Skin of body (tissue), 2 donors: Measurements from ENCODE around the gene MSH3. TPM values are rescaled to one million over a fixed set of nuclear protein-coding genes. Genes with fewer than 3 reads are reported as not detected.
"Not testable (repeated sequence)": the region's sequence is repeated elsewhere in the genome, so short reads cannot be mapped to it uniquely, and the experiment has no call there.

Experiments
- DNase-seq: peaks from one replicate; lab custom pipeline; 2025; lab: John Stamatoyannopoulos, UW
- total RNA-seq: library from RNA; depleted of rRNA; stranded (reverse); fragments of >200 nt; gene quantifications from one replicate; pipeline ENCODE4 v1.2.3, GENCODE V29; 2014

MSH3 gene
- total RNA-seq, 1 donor from 2014 or later = 19.3 TPM

- no peak for DNase-seq
These were observed 198.1 kb downstream of the MSH3 start for GRCh38 chr5:80852331-80853245.

- DNase-seq = no peak
These were observed 199.0 kb downstream of the MSH3 start for GRCh38 chr5:80853413-80853812.

- no peak for DNase-seq
These were observed 200.1 kb downstream of the MSH3 start for GRCh38 chr5:80854583-80854982.

- no peak for DNase-seq
These were observed 206.6 kb downstream of the MSH3 start for GRCh38 chr5:80860924-80861613.

- no peak for DNase-seq
These were observed 209.3 kb downstream of the MSH3 start for GRCh38 chr5:80863708-80864107.

GRCh38 chr5:80864109-80864508 lies 209.7 kb downstream of the MSH3 start:
- DNase-seq = no peak

- no peak for DNase-seq
These were observed 210.4 kb downstream of the MSH3 start for GRCh38 chr5:80864706-80865435.

- no peak for DNase-seq
These were observed 211.1 kb downstream of the MSH3 start for GRCh38 chr5:80865551-80865950.

GRCh38 chr5:80866371-80866770 lies 211.9 kb downstream of the MSH3 start:
- no peak for DNase-seq

- no peak for DNase-seq
These were observed 212.8 kb downstream of the MSH3 start for GRCh38 chr5:80867233-80867632.

GRCh38 chr5:80870442-80870841 lies 216.0 kb downstream of the MSH3 start:
- no peak for DNase-seq

GRCh38 chr5:80871541-80871961 lies 217.1 kb downstream of the MSH3 start:
- DNase-seq = no peak

- no peak for DNase-seq
These were observed 219.7 kb downstream of the MSH3 start for GRCh38 chr5:80874162-80874561.

GRCh38 chr5:80877592-80877991 lies 223.1 kb downstream of the MSH3 start:
- no peak for DNase-seq

- no peak for DNase-seq
These were observed 227.3 kb downstream of the MSH3 start for GRCh38 chr5:80881726-80882125.

- DNase-seq = not testable (repeated sequence)
These were observed 228.9 kb downstream of the MSH3 start for GRCh38 chr5:80883390-80883789.

GRCh38 chr5:80884086-80884813 lies 229.8 kb downstream of the MSH3 start:
- no peak for DNase-seq

- no peak for DNase-seq
These were observed 230.5 kb downstream of the MSH3 start for GRCh38 chr5:80884929-80885328.

- DNase-seq = no peak
These were observed 231.0 kb downstream of the MSH3 start for GRCh38 chr5:80885396-80886000.

GRCh38 chr5:80894083-80894482 lies 239.6 kb downstream of the MSH3 start:
- no peak for DNase-seq

GRCh38 chr5:80895523-80895922 lies 241.1 kb downstream of the MSH3 start:
- no peak for DNase-seq
